GM12873 (cell line): ENCODE measurements around the gene CLCN2.

ENCODE experiments used
- CTCF ChIP-seq: IDR thresholded peaks from 2 replicates; pipeline ENCODE4 v1.5.1; 2012; ENCODE audit warnings: low read depth, mild to moderate bottlenecking, moderate library complexity, low read length, control low read depth; ENCODE audit not compliant: insufficient read depth; ENCODE audit errors: missing control alignments

Gene CLCN2

DNA sequence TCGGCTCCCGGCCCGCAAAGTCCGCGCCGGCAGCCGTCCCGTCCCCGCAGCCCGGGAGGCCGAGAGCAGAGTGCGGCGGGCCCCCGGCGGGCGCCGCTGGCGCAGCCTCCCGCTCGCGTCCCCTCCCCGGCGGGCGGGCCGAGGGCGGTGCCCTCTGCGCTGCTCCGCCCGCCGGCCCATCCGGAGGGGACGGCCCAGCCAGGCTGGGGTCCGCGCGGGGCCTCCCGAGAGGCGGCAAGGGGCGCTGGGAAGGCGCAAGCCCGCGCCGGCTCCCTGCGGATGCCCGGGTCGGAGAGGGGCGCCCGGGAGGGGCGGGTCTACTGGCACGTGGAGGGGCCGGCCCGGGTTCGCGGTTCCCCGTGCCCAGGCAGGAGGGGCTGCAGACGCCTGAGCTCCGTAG, at the start of gene CLCN2, which contains the start of gene POLR2H:
TSS of gene CLCN2 (minus strand) at position 74 of the 400 bp plus-strand sequence. CDS start 126 bp downstream, outside the sequence.
TSS of gene POLR2H (plus strand) at position 179 of the 400 bp plus-strand sequence. CDS start 1,783 bp downstream, outside the sequence.
- no peak for TF ChIP-seq CTCF

DNA sequence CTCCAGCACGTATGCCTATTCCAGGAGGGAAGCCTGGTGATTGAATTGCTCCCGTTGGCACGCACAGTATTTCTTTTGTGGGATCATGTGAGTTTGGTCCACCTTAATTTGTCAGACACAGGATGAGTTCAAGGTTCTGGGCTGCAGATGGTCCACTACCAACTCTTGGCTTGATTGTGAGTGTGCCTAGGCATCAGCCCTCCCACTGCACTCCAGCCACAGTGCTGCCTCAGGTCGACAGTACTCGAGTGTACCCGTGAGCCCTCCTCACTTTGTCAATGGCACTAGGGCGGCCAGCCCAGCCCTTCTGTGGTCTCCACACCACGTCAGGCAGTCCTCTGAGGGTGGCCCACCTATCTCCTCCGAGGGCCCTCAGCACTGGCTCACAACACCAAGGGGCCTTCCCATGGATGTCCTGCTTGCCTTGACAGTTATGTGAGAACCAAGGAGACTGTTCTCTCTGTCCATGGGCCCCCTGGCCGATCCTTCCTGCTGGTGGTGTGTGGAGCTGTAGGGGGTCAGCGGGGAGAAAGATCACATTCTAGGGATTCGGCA, 48.6 kb upstream of the CLCN2 start:
- no peak for TF ChIP-seq CTCF

- no peak for TF ChIP-seq CTCF
These were observed 48.0 kb upstream of the CLCN2 start for GRCh38 chr3:184409331-184409926.

DNA sequence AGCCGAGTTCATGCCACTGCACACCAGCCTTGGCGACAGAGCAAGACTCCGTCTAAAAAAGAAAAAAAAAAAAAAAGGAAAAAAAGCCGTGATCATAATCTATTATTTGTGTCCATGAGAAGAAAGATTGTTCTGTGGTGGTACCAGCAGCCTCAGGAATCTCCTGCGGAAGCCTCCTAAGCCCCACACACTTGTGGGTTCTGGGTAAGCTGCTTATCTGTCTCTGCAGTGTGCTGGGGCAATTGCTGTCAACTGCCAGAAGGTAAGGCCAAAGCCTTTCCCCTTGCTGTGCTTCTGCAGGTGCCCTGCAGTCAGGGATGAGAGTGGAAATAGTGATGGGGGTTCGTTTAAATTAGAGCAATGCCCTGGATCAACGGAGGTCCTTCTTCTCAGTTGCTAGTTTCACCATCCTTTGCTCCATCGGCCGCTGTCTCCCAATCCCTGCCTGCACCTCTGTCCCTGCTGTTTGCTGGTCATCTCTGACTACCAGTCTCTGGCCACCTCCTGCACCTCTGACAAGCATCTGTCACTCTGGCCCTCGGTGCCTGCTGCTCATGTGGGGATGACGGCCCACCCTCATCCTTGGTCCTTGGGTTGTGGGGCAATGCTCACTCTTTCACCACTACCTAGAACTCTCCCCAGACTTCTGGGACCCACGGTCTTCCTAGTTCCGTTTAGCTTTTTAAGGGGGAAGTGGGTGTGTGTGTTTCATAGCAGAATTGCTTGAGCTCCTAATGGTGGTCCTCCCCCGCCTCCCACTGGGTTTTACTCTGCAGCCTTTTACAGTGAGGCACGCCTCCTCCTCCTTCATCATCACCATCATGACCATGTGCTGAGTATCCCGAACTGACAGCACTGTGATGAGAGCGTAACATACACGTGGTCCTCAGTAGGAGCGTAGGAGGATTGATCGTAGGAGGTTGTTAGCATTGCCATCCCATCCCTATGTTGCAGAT, 43.9 kb upstream of the CLCN2 start:
- no peak for TF ChIP-seq CTCF

DNA sequence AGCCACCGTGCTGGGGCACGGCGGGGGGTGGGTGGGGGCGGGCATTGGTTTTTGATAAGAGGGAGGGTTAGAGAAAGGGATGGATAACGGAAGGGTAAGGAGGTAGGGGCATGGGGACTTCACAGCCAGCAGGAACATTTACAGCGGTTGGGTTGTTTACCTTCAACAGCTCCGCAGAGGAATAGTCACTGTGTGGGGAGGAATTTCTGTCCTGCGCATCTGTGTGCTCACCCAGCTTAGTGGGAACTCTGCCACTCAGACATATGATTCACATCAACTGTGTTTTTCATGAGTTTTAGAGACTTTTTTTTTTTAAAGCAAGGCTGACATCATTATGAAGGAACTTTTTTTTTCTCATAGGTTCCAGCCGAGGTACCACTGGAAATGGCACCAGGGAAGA, 38.0 kb upstream of the CLCN2 start:
- TF ChIP-seq CTCF, result no peak

DNA sequence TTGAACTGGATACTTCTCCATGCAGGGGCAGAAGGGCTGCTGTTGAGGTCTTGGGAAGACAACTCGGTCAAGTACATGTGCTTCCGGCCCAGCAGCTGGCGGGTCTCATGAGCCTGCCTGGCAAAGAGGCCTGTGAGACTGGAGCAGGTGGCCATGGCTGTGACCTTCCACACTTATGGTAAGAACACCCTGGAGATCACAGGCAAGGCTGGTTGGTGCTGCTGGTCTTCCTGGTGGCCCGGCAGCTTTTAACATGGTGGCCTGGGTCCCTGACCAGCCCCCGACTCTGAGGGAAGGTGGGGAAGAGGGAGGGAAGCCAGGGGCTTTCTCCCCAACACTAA, 33.9 kb upstream of the CLCN2 start:
- no peak for TF ChIP-seq CTCF

DNA sequence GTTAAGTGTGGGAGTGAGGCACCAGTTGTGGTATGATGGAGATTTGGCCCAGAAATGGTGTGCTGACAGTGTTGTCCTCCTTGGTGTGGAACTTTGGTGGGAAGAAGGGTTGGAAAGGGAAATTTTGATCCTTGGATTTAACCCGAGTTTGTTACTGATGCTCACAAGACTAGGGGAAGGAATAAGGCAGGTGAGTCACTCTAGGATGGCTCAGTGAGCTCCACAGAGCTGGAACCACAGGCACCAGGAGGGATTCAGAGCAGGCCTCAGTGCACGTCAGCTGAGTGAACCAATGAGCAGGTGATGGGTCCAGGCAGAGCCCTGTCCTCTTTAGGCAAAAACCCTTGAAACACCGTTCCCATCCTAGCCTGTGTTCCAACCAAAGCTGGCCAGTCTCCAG, 29.9 kb upstream of the CLCN2 start:
- TF ChIP-seq CTCF, result no peak
